ENCODE results near the gene TEX11.
"Not testable (repeated sequence)": the region's sequence is repeated elsewhere in the genome, so short reads cannot be mapped to it uniquely, and the experiment has no call there.

GRCh38 chrX:70733774-70734173 is 174.7 kb downstream of the TEX11 start:
- not testable (repeated sequence) for TF ChIP-seq CTCF, POLR2A (IDR thresholded peaks at IDR 0.05)

All from lower leg skin (tissue), 3 donors.